ENCODE results near the gene NUP98. TPM values are rescaled to one million over a fixed set of nuclear protein-coding genes. Genes with fewer than 3 reads are reported as not detected.

Gene NUP98
- total RNA-seq, 1 donor from 2014 or later = 82.6 TPM

GRCh38 chr11:3674189-3674588 is 123.2 kb downstream of the NUP98 start:
- no peaks in the 10 kb centered on the region for H3K9me3 Mint-ChIP-seq
- no peak for TF ChIP-seq CTCF (IDR thresholded peaks at IDR 0.05; ENCODE audit: unreplicated experiment)
- no peak overlapping the region for H3K4me3 Mint-ChIP-seq
- H3K4me1 Mint-ChIP-seq = no peaks in the 10 kb centered on the region
- H3K27ac Mint-ChIP-seq = no peak overlapping the region
- H3K36me3 Mint-ChIP-seq = peaks cover 53% of the 10 kb centered on the region
- no peaks in the 10 kb centered on the region for H3K27me3 Mint-ChIP-seq (ENCODE audit: low read depth)
- no peak for DNase-seq (ENCODE audit: low spot score in 2 of 2, unreplicated experiment in 2 of 2)

- Mint-ChIP-seq H3K27me3 (ENCODE audit: low read depth) (no peaks in the 10 kb centered on the region), H3K27ac (no peak within 1 kb of the TSS), H3K36me3 (peaks cover 53% of the 10 kb centered on the region), H3K4me3 (no peak within 1 kb of the TSS), H3K4me1 (no peaks in the 10 kb centered on the region), H3K9me3 (no peaks in the 10 kb centered on the region)
- no peak for DNase-seq (ENCODE audit: low spot score in 2 of 2, unreplicated experiment in 2 of 2)
- no peak for TF ChIP-seq CTCF (IDR thresholded peaks at IDR 0.05; ENCODE audit: unreplicated experiment)
Measured at GRCh38 chr11:3671334-3672254, 125.8 kb downstream of the NUP98 start, which contains the start of gene CHRNA10. CHRNA10 (minus strand) TSS chr11:3671384; CDS start chr11:3671312, 72 bp downstream.

DNA sequence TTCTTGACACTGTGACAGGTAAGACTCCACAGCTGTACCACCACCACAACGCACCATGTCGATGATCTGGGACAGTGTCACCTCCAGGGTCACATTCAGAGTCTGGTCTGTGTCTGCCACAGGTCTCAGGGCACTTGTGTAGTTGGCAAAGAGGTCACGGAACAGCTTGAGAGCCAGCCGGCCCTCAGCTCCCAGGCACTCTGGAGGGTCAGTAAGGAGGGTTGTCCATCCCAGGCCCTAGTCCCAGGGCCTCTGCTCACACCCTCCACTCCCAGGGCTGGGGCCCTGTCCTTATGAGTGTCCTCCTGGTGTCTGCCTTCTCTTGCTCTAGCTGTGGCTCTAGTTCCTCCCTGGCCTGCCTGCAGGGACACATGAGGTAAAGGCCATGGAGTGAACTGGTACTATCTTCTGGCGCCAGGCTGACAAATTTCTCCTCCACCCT is 127.6 kb downstream of the NUP98 start:
- H3K27me3 Mint-ChIP-seq (ENCODE audit: low read depth) = no peaks in the 10 kb centered on the region
- no peak for TF ChIP-seq CTCF (IDR thresholded peaks at IDR 0.05; ENCODE audit: unreplicated experiment)
- H3K27ac Mint-ChIP-seq = no peak overlapping the region
- no peaks in the 10 kb centered on the region for H3K4me1 Mint-ChIP-seq
- no peaks in the 10 kb centered on the region for H3K9me3 Mint-ChIP-seq
- H3K36me3 Mint-ChIP-seq = peaks cover 48% of the 10 kb centered on the region
- DNase-seq (ENCODE audit: low spot score in 2 of 2, unreplicated experiment in 2 of 2) = no peak
- no peak overlapping the region for H3K4me3 Mint-ChIP-seq

DNA sequence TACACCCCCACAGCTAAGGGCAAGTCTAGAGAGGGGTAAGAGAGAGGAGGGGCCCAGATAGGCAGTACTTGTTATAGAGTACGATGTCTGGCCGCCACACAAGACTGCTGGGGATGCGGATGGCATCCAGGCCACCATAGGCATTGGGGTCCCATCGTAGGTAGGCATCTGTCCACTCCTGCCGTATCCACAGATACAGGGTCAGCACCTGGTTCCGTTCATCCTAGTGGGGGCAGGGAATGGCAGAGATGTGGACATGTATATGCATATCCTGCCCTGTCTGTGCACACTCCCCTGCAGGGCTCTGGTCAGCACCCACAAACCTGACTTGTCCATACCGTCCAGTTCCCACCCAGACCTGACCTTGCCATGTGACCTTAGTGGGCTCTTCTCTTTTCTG is 128.2 kb downstream of the NUP98 start:
- Mint-ChIP-seq H3K36me3 (peaks cover 50% of the 10 kb centered on the region), H3K27me3 (ENCODE audit: low read depth) (no peaks in the 10 kb centered on the region), H3K9me3 (no peaks in the 10 kb centered on the region), H3K27ac (no peak overlapping the region), H3K4me3 (no peak overlapping the region), H3K4me1 (no peaks in the 10 kb centered on the region)
- no peak for DNase-seq (ENCODE audit: low spot score in 2 of 2, unreplicated experiment in 2 of 2)
- TF ChIP-seq CTCF (IDR thresholded peaks at IDR 0.05; ENCODE audit: unreplicated experiment) = no peak

- Mint-ChIP-seq H3K4me1 (no peaks in the 10 kb centered on the region), H3K9me3 (no peaks in the 10 kb centered on the region), H3K27me3 (ENCODE audit: low read depth) (no peaks in the 10 kb centered on the region), H3K27ac (no peak overlapping the region), H3K36me3 (peaks cover 47% of the 10 kb centered on the region), H3K4me3 (no peak overlapping the region)
- no peak for DNase-seq (ENCODE audit: low spot score in 2 of 2, unreplicated experiment in 2 of 2)
- TF ChIP-seq CTCF (IDR thresholded peaks at IDR 0.05; ENCODE audit: unreplicated experiment) = no peak
Measured at GRCh38 chr11:3667149-3668035, 130.0 kb downstream of the NUP98 start.
